Hindlimb muscle (tissue), 1 donor: ENCODE results near the gene RNU6-9. TPM values are rescaled to one million over a fixed set of nuclear protein-coding genes. Genes with fewer than 3 reads are reported as not detected.
"Not testable (repeated sequence)": the region's sequence is repeated elsewhere in the genome, so short reads cannot be mapped to it uniquely, and the experiment has no call there.

Experiments used
- DNase-seq: peaks from one replicate; pipeline ENCODE4 v3.0.0-alpha.2; 2013
- polyA plus RNA-seq: library from polyadenylated mRNA; unstranded; fragments of 120-200 nt; gene quantifications from one replicate; pipeline ENCODE4 v1.2.1, GENCODE V29; 2013; ENCODE audit not compliant: insufficient read length

Gene RNU6-9
- polyA plus RNA-seq = not detected

- peak; percentile 95 for DNase-seq
Measured at GRCh38 chr19:892894-893689, at the start of gene RNU6-9, which contains the start of gene MED16. RNU6-9 (plus strand) TSS chr19:893484. MED16 (minus strand) TSS chr19:893187; CDS start chr19:891131, 2,056 bp downstream.

DNA sequence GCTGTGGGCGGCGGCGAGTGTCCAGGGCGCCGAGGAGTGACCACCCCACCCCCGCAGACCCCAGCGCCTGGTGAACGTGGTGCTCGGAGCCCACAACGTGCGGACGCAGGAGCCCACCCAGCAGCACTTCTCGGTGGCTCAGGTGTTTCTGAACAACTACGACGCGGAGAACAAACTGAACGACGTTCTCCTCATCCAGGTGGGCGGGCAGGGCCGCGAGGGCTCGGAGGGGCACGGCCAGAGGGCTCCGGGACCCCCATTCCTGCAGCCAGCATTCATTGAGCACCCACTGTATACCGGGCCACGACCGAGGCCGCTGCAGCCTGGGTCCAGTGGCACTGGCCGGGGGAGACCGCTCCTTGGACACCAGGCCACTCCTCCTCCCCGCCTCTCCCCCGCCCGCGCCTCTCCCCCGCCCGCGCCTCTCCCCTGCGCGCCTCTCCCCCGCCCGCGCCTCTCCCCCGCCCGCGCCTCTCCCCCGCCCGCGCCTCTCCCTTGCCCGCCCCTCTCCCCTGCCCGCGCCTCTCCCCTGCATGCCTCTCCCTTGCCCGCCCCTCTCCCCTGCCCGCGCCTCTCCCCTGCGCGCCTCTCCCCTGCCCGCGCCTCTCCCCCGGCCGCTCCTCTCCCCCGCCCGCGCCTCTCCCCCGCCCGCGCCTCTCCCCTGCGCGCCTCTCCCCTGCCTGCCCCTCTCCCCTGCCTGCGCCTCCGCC, 49.3 kb upstream of the RNU6-9 start:
- DNase-seq = no peak

DNA sequence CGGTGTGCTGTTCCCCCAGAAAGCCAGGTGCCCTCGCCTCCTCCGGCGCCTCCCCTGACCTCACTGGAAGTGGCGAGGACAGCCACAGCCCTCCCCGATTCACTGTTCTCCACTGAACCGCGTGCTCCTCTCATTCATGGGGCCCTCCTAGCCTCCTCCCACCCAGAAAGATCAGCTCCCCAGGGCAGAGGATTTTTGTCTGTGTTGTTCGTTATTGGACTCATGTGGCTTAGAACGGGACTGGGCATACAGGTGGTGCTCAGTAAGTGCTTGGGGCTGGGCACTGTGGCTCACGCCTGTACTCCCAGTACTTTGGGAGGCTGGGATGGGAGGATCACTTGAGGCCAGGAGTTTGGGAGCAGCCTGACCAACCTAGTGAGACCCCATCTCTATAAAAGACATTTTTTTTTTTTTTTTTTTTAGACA, 48.7 kb upstream of the RNU6-9 start:
- DNase-seq = no peak

GRCh38 chr19:845707-846521, 47.4 kb upstream of the RNU6-9 start:
- no peak for DNase-seq

DNA sequence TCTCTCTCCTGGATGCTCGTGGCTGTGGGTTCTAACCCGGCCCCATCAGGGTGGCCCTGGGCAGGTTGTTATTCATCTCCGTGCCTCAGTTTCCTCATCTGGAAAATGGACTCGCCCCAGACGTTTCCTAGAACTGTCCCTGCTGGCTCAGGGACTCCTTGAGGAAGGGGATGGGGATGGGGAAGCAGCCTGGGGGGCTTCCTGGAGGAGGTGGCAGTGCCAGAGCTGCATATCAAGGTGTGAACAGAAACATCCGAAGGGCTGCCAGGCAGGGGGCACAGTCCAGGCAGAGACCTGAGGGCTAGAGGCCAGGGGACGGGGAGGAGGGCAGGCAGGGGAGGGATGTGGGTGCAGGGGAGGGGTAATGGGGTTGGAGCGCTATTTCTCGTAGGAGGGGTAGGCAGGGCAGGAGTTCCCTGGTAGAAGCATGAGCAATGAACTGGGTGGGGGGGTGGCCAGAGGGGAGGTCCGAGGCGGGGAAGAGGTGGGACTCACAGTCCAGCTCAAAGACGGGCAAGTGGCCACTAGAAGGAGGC, 44.8 kb upstream of the RNU6-9 start:
- DNase-seq = no peak

- not testable (repeated sequence) for DNase-seq
Measured at GRCh38 chr19:849195-849594, 44.1 kb upstream of the RNU6-9 start.

- DNase-seq = peak; percentile 83
Measured at GRCh38 chr19:850221-850978, 42.9 kb upstream of the RNU6-9 start.

DNA sequence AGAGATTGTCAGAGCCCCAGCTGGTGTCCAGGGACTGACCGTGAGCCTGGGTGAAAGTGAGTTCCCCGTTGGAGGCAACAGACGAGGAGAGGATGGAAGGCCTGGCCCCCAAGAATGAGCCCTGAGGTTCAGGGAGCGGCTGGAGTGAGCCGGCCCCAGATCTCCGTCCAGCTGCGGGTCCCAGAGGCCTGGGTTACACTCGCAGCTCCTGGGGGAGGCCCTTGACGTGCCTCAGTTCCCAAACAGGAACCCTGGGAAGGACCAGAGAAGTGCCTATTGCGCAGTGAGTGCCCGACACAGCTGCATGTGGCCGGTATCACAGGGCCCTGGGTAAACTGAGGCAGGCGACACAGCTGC, 42.3 kb upstream of the RNU6-9 start:
- DNase-seq = no peak

GRCh38 chr19:852136-853013, 40.9 kb upstream of the RNU6-9 start, which contains the start of gene ELANE:
ELANE (plus strand) TSS chr19:852303; CDS start chr19:852329, 26 bp downstream.
- no peak for DNase-seq

DNA sequence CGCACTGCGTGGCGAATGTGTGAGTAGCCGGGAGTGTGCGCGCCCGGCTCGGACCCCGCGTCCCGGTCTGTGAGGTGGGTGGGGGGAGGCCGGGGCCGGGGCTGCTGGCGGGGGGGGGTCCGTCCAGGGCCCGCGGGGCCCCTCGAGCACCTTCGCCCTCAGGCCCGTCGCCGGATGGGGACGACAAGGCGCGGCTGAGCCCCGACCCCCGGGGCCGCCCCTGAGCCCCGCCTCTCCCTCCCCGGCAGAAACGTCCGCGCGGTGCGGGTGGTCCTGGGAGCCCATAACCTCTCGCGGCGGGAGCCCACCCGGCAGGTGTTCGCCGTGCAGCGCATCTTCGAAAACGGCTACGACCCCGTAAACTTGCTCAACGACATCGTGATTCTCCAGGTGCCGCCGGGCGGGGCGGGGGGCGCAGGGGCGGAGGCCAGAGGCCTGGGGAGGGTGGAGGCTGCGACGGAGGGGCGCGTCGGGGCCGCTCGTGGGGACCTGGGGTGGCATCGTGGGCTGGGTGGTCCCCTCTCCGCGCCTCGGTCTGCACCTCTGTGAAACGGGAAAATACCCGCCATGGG, 40.2 kb upstream of the RNU6-9 start:
- DNase-seq = no peak

DNA sequence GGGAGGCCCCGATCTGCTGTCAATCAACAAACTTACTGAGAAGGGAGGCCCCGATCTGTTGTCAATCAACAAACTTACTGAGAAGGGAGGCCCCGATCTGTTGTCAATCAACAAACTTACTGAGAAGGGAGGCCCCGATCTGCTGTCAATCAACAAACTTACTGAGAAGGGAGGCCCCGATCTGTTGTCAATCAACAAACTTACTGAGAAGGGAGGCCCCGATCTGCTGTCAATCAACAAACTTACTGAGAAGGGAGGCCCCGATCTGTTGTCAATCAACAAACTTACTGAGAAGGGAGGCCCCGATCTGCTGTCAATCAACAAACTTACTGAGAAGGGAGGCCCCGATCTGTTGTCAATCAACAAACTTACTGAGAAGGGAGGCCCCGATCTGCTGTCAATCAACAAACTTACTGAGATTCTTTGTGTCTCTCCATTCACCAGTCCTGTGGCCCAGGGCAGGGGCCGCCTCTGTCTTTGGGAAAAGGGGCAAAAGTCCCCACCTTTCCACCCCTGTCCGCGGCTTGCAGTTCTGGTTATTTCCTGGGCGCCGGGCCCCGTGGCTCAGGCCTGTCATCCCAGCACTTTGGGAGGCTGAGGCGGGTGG, 39.6 kb upstream of the RNU6-9 start:
- DNase-seq = not testable (repeated sequence)

DNA sequence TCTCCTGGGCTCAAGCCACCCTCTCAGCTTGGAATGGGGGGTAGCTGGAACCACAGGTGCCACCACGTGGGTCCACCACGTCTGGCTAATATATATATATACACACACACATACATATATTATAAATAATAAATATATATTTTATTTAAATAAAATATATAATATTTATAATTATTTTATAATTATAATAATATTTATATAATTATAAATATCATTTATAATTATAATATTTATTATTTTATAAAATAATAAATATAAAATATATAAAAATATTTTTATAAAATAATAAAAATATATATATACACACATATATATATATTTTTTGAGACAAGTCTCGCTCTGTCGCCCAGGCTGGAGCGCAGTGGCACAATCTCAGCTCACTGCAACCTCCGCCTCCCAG, 38.7 kb upstream of the RNU6-9 start:
- DNase-seq = no peak

DNA sequence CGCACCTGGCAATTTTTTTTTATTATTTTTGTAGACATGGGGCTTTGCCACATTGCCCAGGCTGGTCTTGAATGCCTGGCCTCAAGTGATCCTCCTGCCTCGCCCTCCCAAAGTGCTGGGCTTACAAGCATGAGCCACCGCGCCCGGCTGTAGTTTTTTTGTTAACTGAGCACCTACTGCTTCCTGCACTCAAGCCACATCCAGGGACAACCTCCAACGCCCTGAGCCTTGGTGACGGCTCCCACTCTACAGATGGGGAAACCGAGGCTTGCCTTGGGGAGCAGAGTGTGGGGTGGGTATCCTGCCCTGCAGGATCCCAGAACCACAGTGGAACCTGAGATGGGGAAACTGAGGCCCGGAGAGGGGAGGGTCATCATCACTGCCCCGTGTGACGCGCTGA, 38.1 kb upstream of the RNU6-9 start:
- DNase-seq = no peak

DNA sequence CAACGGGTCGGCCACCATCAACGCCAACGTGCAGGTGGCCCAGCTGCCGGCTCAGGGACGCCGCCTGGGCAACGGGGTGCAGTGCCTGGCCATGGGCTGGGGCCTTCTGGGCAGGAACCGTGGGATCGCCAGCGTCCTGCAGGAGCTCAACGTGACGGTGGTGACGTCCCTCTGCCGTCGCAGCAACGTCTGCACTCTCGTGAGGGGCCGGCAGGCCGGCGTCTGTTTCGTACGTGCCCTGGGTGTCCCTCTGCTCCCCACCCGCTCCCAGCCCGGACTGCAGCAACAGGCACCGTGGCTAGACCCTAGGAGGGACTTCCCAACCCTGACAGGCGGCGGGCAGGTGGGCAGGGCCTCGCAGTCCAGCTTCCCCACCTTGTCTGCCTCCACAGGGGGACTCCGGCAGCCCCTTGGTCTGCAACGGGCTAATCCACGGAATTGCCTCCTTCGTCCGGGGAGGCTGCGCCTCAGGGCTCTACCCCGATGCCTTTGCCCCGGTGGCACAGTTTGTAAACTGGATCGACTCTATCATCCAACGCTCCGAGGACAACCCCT, 37.6 kb upstream of the RNU6-9 start:
- no peak for DNase-seq

DNA sequence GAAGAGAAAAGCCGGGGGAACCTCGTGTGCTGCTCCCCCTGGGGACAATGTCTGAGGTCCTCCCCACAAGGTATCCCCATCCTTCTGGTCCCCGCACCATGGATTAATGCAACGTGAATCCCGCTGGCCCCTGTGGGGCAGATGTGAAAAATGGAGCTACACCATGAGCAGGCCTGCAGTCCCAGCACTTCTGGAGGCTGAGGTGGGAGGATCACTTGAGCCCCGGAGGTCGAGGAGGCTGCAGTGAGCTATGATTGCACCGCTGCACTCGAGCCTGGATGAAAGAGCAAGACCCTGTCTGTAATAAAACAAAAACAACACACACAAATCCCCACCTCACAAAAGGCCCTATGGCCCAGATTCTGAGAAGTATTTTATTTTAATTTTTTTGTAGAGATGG, 35.0 kb upstream of the RNU6-9 start:
- no peak for DNase-seq

GRCh38 chr19:858868-859843, 34.1 kb upstream of the RNU6-9 start, which contains the start of gene CFD:
CFD (plus strand) TSS chr19:859664; CDS start chr19:859690, 26 bp downstream.
- DNase-seq = no peak

DNA sequence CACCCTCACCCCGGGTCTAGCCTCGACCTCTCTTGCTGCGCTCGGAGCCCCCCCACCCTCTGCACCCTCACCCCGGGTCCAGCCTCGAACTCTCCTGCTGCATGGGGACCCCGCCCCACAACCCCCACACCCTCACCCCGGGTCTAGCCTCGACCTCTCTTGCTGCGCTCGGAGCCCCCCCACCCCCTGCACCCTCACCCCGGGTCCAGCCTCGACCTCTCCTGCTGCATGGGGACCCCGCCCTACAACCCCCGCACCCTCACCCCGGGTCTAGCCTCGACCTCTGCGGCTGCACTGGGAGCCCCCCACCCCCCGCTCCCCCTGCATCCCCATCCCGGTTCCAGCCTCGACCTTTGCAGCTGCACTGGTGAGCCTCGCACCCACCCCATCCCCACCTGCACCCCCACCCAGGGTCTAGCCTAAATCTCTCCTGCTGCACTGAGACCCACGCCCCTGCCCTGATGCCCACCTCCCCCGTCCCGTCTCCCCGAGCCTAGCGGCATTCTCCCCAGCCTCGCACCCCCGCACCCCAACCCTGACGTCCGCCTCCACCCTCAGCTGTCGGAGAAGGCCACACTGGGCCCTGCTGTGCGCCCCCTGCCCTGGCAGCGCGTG, 32.0 kb upstream of the RNU6-9 start:
- no peak for DNase-seq
